Ramos (cell line): ENCODE data around the gene PDE4D.

Source experiments
- in situ Hi-C: fragments of 300-500 bp; cut with MboI; formaldehyde crosslinking; loops from one replicate; pipeline ENCODE4 v1.14.3; 2022; ENCODE audit warnings: low sequenced_read_pairs; ENCODE audit not compliant: unreplicated experiment

The PDE4D gene

GRCh38 chr5:59571067-59571466 lies 322.5 kb downstream of the PDE4D start:
- in situ Hi-C loops = no loop called here

- in situ Hi-C loops = no loop called here
Observed at GRCh38 chr5:59569608-59570334, 323.8 kb downstream of the PDE4D start.

GRCh38 chr5:59569158-59569557 lies 324.4 kb downstream of the PDE4D start:
- in situ Hi-C loops = no loop called here

- in situ Hi-C loops = no loop called here
Observed at GRCh38 chr5:59568161-59568560, 325.4 kb downstream of the PDE4D start.

- in situ Hi-C loops = no loop called here
Observed at GRCh38 chr5:59565551-59565950, 328.0 kb downstream of the PDE4D start.

- in situ Hi-C loops = no loop called here
Observed at GRCh38 chr5:59564895-59565294, 328.6 kb downstream of the PDE4D start.

- in situ Hi-C loops = no loop called here
Observed at GRCh38 chr5:59562756-59563389, 330.7 kb downstream of the PDE4D start.

- in situ Hi-C loops = no loop called here
Observed at GRCh38 chr5:59560553-59560952, 333.0 kb downstream of the PDE4D start.

- in situ Hi-C loops = no loop called here
Observed at GRCh38 chr5:59559847-59560246, 333.7 kb downstream of the PDE4D start.

- in situ Hi-C loops = no loop called here
Observed at GRCh38 chr5:59559323-59559722, 334.2 kb downstream of the PDE4D start.

- in situ Hi-C loops = no loop called here
Observed at GRCh38 chr5:59558501-59558900, 335.0 kb downstream of the PDE4D start.

- in situ Hi-C loops = no loop called here
Observed at GRCh38 chr5:59557572-59557971, 336.0 kb downstream of the PDE4D start.

GRCh38 chr5:59555596-59555995 lies 337.9 kb downstream of the PDE4D start:
- in situ Hi-C loops = no loop called here

GRCh38 chr5:59554501-59554900 lies 339.0 kb downstream of the PDE4D start:
- in situ Hi-C loops = no loop called here

- in situ Hi-C loops = no loop called here
Observed at GRCh38 chr5:59553992-59554391, 339.5 kb downstream of the PDE4D start.

GRCh38 chr5:59548807-59549357 lies 344.6 kb downstream of the PDE4D start:
- in situ Hi-C loops = no loop called here

GRCh38 chr5:59547731-59548130 lies 345.8 kb downstream of the PDE4D start:
- in situ Hi-C loops = no loop called here

- in situ Hi-C loops = no loop called here
Observed at GRCh38 chr5:59544573-59544972, 349.0 kb downstream of the PDE4D start.

GRCh38 chr5:59543821-59544442 lies 349.6 kb downstream of the PDE4D start:
- in situ Hi-C loops = no loop called here

GRCh38 chr5:59542851-59543820 lies 350.4 kb downstream of the PDE4D start:
- in situ Hi-C loops = no loop called here
